Measurements from ENCODE around the gene ANO2. TPM values are rescaled to one million over a fixed set of nuclear protein-coding genes. Genes with fewer than 3 reads are reported as not detected.
A peak's percentile ranks its signal among the peaks of the same experiment; 100 is the strongest.
"Not testable (repeated sequence)": the region's sequence is repeated elsewhere in the genome, so short reads cannot be mapped to it uniquely, and the experiment has no call there.

Gene ANO2
- total RNA-seq, 2 donors from 2014 or later, result 14.3 to 28.5 TPM

- Histone ChIP-seq H3K9me3 (ENCODE audit: control insufficient read depth, low read length) (no peaks in the 10 kb centered on the region), H3K36me3 (ENCODE audit: control insufficient read depth, insufficient read depth, low read length) (no peaks in the 10 kb centered on the region), H3K9ac (ENCODE audit: extremely low read depth, low read length, poor library complexity, severe bottlenecking) (no peak overlapping the region), H3K4me1 (ENCODE audit: control insufficient read depth, insufficient read depth, low read length) (no peaks in the 10 kb centered on the region), H3K27me3 (ENCODE audit: control insufficient read depth, insufficient read depth, low read length, poor library complexity, severe bottlenecking) (no peaks in the 10 kb centered on the region), H3K27ac (ENCODE audit: low read depth, low read length) (no peak overlapping the region), H3K4me3 (ENCODE audit: low read length) (no peak overlapping the region)
- peak; percentile 76 for DNase-seq
- H3K27ac Mint-ChIP-seq, result no peak overlapping the region
- peaks cover 2% of the 10 kb centered on the region for H3K27me3 Mint-ChIP-seq (ENCODE audit: insufficient read depth)
- peaks cover 15% of the 10 kb centered on the region for H3K36me3 Mint-ChIP-seq (ENCODE audit: low read depth)
- no peak overlapping the region for H3K4me3 Mint-ChIP-seq
- no peaks in the 10 kb centered on the region for H3K9me3 Mint-ChIP-seq
- peak; percentile 71 for TF ChIP-seq CTCF (conservative IDR thresholded peaks at IDR 0.05)
- WGBS, 2 experiments (ENCODE audit: insufficient coverage in 1 of 2, insufficient read length in 1 of 2), result 87 to 93% methylated on average over 9 of the region's 9 CpGs
- H3K4me1 Mint-ChIP-seq, result no peaks in the 10 kb centered on the region
Observed at GRCh38 chr12:5840944-5841343, 104.1 kb downstream of the ANO2 start.

DNA sequence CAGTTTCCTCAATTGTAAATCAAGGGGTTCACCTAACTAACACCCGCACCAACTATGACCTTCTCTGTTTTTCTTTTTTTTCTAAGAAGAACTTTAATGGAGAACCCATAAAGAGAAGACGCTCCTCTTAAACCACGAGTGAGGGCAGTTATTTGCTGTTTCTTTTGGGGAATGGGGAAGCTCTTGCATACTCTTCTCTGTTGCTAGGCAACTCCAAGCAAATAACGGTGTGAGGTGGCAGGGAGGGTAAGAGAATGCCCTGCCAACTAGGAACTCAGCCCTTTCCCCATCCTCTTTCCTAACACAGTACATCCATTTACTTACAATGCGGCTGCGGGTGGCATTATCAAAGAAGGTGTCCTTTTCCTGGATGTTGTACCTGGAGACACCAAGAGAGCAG is 114.9 kb downstream of the ANO2 start:
- no peak overlapping the region for H3K4me3 Mint-ChIP-seq

DNA sequence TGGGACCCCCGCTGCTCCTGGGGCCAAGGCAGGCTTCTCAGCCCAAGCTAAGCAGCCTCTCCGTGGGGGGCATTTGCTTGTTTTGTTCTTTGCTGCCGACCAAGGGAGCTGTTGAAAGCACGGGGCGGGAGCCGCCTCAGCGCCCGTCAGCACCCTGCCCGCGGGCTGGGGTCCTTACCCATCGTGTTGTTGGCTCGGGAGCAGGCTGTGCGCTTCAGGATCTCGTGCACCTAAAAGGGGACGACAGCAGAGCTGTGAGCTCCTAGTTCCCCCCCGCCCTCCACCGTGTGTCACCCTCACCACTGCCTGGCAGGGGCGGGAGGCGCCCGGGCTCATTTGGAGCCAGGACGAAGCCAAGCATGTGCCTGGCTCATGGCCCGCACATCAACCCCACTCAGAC is 117.5 kb downstream of the ANO2 start:
- peaks cover 18% of the 10 kb centered on the region for H3K9me3 ChIP-seq (ENCODE audit: control insufficient read depth, low read length)
- Mint-ChIP-seq H3K9me3 (peaks cover 38% of the 10 kb centered on the region), H3K36me3 (ENCODE audit: low read depth) (peaks cover 77% of the 10 kb centered on the region), H3K4me3 (no peak overlapping the region), H3K27ac (no peak overlapping the region), H3K4me1 (peaks cover 5% of the 10 kb centered on the region), H3K27me3 (ENCODE audit: insufficient read depth) (peaks cover 34% of the 10 kb centered on the region)
- H3K36me3 ChIP-seq (ENCODE audit: control insufficient read depth, insufficient read depth, low read length), result no peaks in the 10 kb centered on the region
- no peaks in the 10 kb centered on the region for H3K27me3 ChIP-seq (ENCODE audit: control insufficient read depth, insufficient read depth, low read length, poor library complexity, severe bottlenecking)
- H3K4me3 ChIP-seq (ENCODE audit: low read length), result no peak overlapping the region
- H3K4me1 ChIP-seq (ENCODE audit: control insufficient read depth, insufficient read depth, low read length), result no peaks in the 10 kb centered on the region
- no peak overlapping the region for H3K27ac ChIP-seq (ENCODE audit: low read depth, low read length)
- no peak for TF ChIP-seq CTCF (conservative IDR thresholded peaks at IDR 0.05)
- DNase-seq, result peak; percentile 81
- WGBS, 2 experiments (ENCODE audit: insufficient coverage in 1 of 2, insufficient read length in 1 of 2), result 62 to 87% methylated on average over 12 to 22 of the region's 22 CpGs
- no peak overlapping the region for H3K9ac ChIP-seq (ENCODE audit: extremely low read depth, low read length, poor library complexity, severe bottlenecking)

More for the DNA sequence above, 114.9 kb downstream of the ANO2 start:
- Histone ChIP-seq H3K27me3 (ENCODE audit: control insufficient read depth, insufficient read depth, low read length, poor library complexity, severe bottlenecking) (no peaks in the 10 kb centered on the region), H3K27ac (ENCODE audit: low read depth, low read length) (no peak overlapping the region), H3K9ac (ENCODE audit: extremely low read depth, low read length, poor library complexity, severe bottlenecking) (no peak overlapping the region), H3K4me1 (ENCODE audit: control insufficient read depth, insufficient read depth, low read length) (no peaks in the 10 kb centered on the region), H3K4me3 (ENCODE audit: low read length) (no peak overlapping the region), H3K9me3 (ENCODE audit: control insufficient read depth, low read length) (no peaks in the 10 kb centered on the region), H3K36me3 (ENCODE audit: control insufficient read depth, insufficient read depth, low read length) (no peaks in the 10 kb centered on the region)
- H3K9me3 Mint-ChIP-seq, result peaks cover 13% of the 10 kb centered on the region
- no peak overlapping the region for H3K27ac Mint-ChIP-seq
- DNase-seq, result no peak
- peaks cover 5% of the 10 kb centered on the region for H3K4me1 Mint-ChIP-seq
- no peak for TF ChIP-seq CTCF (conservative IDR thresholded peaks at IDR 0.05)
- peaks cover 54% of the 10 kb centered on the region for H3K36me3 Mint-ChIP-seq (ENCODE audit: low read depth)
- peaks cover 24% of the 10 kb centered on the region for H3K27me3 Mint-ChIP-seq (ENCODE audit: insufficient read depth)
- 77% methylated on average over 6 of the region's 6 CpGs; no CpG with 5 or more reads in 1 of the 2 experiments for WGBS, 2 experiments (ENCODE audit: insufficient coverage in 1 of 2, insufficient read length in 1 of 2)

DNA sequence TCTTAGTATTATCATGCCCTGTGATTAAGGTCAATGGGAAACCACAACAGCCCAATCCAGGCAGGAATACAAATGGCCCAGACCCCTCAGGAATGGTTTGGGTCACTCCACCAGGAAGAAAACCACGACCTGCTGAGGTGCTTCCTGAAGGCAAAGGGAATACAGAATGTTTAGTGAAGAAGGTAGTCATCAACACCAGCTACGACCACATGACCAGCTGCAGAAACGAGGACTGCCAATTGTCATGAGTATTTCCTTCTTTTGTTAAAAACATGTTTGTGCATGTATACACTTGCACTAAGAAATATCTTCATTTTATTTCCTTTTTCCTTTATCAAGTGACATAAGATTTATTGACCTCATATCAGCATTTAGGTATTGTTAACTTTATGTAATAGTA is 119.3 kb downstream of the ANO2 start:
- not testable (repeated sequence) for DNase-seq; H3K4me1 Mint-ChIP-seq; H3K4me3 Mint-ChIP-seq; H3K36me3 ChIP-seq (ENCODE audit: control insufficient read depth, insufficient read depth, low read length); H3K27ac Mint-ChIP-seq; H3K4me3 ChIP-seq (ENCODE audit: low read length); H3K27me3 ChIP-seq (ENCODE audit: control insufficient read depth, insufficient read depth, low read length, poor library complexity, severe bottlenecking); H3K4me1 ChIP-seq (ENCODE audit: control insufficient read depth, insufficient read depth, low read length); H3K27ac ChIP-seq (ENCODE audit: low read depth, low read length); H3K9ac ChIP-seq (ENCODE audit: extremely low read depth, low read length, poor library complexity, severe bottlenecking)
- 90 to 93% methylated on average over 2 to 3 of the region's 3 CpGs for WGBS, 2 experiments (ENCODE audit: insufficient coverage in 1 of 2, insufficient read length in 1 of 2)
- H3K9me3 ChIP-seq (ENCODE audit: control insufficient read depth, low read length), result peaks cover 33% of the 10 kb centered on the region
- H3K9me3 Mint-ChIP-seq, result peaks cover 56% of the 10 kb centered on the region
- peaks cover 82% of the 10 kb centered on the region for H3K36me3 Mint-ChIP-seq (ENCODE audit: low read depth)
- peaks cover 44% of the 10 kb centered on the region for H3K27me3 Mint-ChIP-seq (ENCODE audit: insufficient read depth)

GRCh38 chr12:5818877-5819276 is 126.2 kb downstream of the ANO2 start:
- H3K4me1 Mint-ChIP-seq, result peaks cover 28% of the 10 kb centered on the region
- H3K4me3 Mint-ChIP-seq; H3K27ac ChIP-seq (ENCODE audit: low read depth, low read length); H3K36me3 ChIP-seq (ENCODE audit: control insufficient read depth, insufficient read depth, low read length); H3K27ac Mint-ChIP-seq; H3K4me3 ChIP-seq (ENCODE audit: low read length); H3K4me1 ChIP-seq (ENCODE audit: control insufficient read depth, insufficient read depth, low read length); H3K9ac ChIP-seq (ENCODE audit: extremely low read depth, low read length, poor library complexity, severe bottlenecking): not testable (repeated sequence)
- H3K9me3 Mint-ChIP-seq, result peaks cover 51% of the 10 kb centered on the region
- H3K27me3 Mint-ChIP-seq (ENCODE audit: insufficient read depth), result peaks cover 66% of the 10 kb centered on the region
- peaks cover 49% of the 10 kb centered on the region for H3K36me3 Mint-ChIP-seq (ENCODE audit: low read depth)
- WGBS, 2 experiments (ENCODE audit: insufficient coverage in 1 of 2, insufficient read length in 1 of 2), result 43 to 83% methylated on average over 1 of the region's 1 CpG
- Histone ChIP-seq H3K27me3 (ENCODE audit: control insufficient read depth, insufficient read depth, low read length, poor library complexity, severe bottlenecking) (peaks cover 38% of the 10 kb centered on the region), H3K9me3 (ENCODE audit: control insufficient read depth, low read length) (peaks cover 50% of the 10 kb centered on the region)
- peak; percentile 66 for DNase-seq

Data from endodermal cell (in vitro differentiated cells).